ENCODE measurements around the gene APOBEC3A. TPM values are rescaled to one million over a fixed set of nuclear protein-coding genes. Genes with fewer than 3 reads are reported as not detected.

The APOBEC3A gene
- total and polyA plus RNA-seq, 2 of the 8 experiments (the other 6 are each of a cell fraction or from before 2014, with no cell fraction given): not detected

- no peak for TF ChIP-seq CHD7 (IDR thresholded peaks at IDR 0.05; ENCODE audit: insufficient replicate concordance, low read length)
- TF ChIP-seq MAFK (IDR thresholded peaks at IDR 0.05; ENCODE audit: low read depth, low read length): no peak
- no peak for TF ChIP-seq ATF3 (IDR thresholded peaks at IDR 0.05; ENCODE audit: insufficient read depth, low read depth, low read length)
- TF ChIP-seq SRF (IDR thresholded peaks at IDR 0.05; ENCODE audit: low read depth, low read length): no peak
- TF ChIP-seq, protein P1, sequence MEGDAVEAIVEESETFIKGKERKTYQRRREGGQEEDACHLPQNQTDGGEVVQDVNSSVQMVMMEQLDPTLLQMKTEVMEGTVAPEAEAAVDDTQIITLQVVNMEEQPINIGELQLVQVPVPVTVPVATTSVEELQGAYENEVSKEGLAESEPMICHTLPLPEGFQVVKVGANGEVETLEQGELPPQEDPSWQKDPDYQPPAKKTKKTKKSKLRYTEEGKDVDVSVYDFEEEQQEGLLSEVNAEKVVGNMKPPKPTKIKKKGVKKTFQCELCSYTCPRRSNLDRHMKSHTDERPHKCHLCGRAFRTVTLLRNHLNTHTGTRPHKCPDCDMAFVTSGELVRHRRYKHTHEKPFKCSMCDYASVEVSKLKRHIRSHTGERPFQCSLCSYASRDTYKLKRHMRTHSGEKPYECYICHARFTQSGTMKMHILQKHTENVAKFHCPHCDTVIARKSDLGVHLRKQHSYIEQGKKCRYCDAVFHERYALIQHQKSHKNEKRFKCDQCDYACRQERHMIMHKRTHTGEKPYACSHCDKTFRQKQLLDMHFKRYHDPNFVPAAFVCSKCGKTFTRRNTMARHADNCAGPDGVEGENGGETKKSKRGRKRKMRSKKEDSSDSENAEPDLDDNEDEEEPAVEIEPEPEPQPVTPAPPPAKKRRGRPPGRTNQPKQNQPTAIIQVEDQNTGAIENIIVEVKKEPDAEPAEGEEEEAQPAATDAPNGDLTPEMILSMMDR (IDR thresholded peaks at IDR 0.05; ENCODE audit: control extremely low read depth in 1 of 3, insufficient read depth in 1 of 3, low read depth in 1 of 3, low read length in 3 of 3): peak; percentile 66 to 86 (median 82)
- TF ChIP-seq RXRA (IDR thresholded peaks at IDR 0.05; ENCODE audit: insufficient read depth, low read depth, low read length): no peak
- TF ChIP-seq CBX5 (IDR thresholded peaks at IDR 0.05; ENCODE audit: low read depth, low read length): no peak
- peak; percentile 26; the same call in 1 of the 2 replicates for TF ChIP-seq SP1 (IDR thresholded peaks at IDR 0.05; ENCODE audit: low read depth, low read length)
- TF ChIP-seq CREB1 (IDR thresholded peaks at IDR 0.05): no peak
Measured at GRCh38 chr22:39003165-39003638, 45.8 kb downstream of the APOBEC3A start (continued).
